ENCODE results near the gene CHST9. TPM values are rescaled to one million over a fixed set of nuclear protein-coding genes. Genes with fewer than 3 reads are reported as not detected.

Gene CHST9
- total and polyA plus RNA-seq, 2 of the 4 experiments (the other 2 are of a cell fraction), result not detected

DNA sequence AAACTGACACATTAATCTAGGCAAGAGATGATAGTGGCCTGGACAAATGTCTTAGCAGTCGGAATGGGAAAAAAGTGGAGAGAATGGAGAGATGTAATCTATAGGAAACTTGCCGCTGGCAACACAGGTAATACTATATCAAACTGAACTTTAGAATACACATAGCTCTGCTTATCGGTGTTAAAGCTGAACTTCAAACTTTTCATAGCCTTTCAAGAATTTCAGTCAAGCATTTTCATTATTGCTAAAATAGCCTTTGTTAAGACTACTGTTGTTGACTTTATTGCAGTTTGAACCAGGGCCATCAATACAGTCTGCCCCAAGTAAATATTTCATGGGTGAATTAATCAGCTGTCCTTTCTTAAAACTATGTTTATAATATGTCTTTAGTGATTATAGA is 12.9 kb upstream of the CHST9 start:
- DNase-seq, result no peak
- peaks cover 8% of the 10 kb centered on the region for H3K9me3 ChIP-seq (ENCODE audit: control insufficient read depth, insufficient read depth, low read length)
- H2BK15ac ChIP-seq (ENCODE audit: low read depth, low read length), result no peak overlapping the region
- no peak overlapping the region for H4K91ac ChIP-seq (ENCODE audit: insufficient read depth, low read depth, low read length)
- no peak overlapping the region for H3K18ac ChIP-seq (ENCODE audit: low read depth, low read length)
- no peak overlapping the region for H3K27ac ChIP-seq (ENCODE audit: insufficient read depth, low read length)
- no peak overlapping the region for H3K4me2 ChIP-seq (ENCODE audit: low read depth, low read length)
- H3K9me1 ChIP-seq (ENCODE audit: insufficient read depth, low read length), result no peaks in the 10 kb centered on the region
- no peaks in the 10 kb centered on the region for H3K79me1 ChIP-seq (ENCODE audit: low read depth in 1 of 2, low read length in 2 of 2)
- H2BK5ac ChIP-seq (ENCODE audit: low read depth, low read length, poor library complexity, severe bottlenecking), result no peak overlapping the region
- H4K5ac ChIP-seq (ENCODE audit: low read depth, low read length), result no peak overlapping the region
- no peak overlapping the region for H2AFZ ChIP-seq (replicated peaks; ENCODE audit: low read length, poor library complexity)
- H3K4ac ChIP-seq (ENCODE audit: low read depth, low read length), result no peak overlapping the region
- intact Hi-C loops (cut with micrococcal nuclease), result no loop called here
- H4K20me1 ChIP-seq (ENCODE audit: insufficient read depth, low read length), result no peaks in the 10 kb centered on the region
- no peak overlapping the region for H3K14ac ChIP-seq (replicated peaks; ENCODE audit: low read depth, low read length)
- ChIA-PET POLR2A (ENCODE audit: unreplicated experiment) (no interaction called here), CTCF (interaction anchor here (0.6 kb wide), 1 partner anchor 422 kb away, joined by 5 read pairs; no protein-coding TSS in a partner anchor)
- no peak overlapping the region for H2AK9ac ChIP-seq (replicated peaks; ENCODE audit: low read depth, low read length, poor library complexity)
- no peak overlapping the region for H3K23ac ChIP-seq (ENCODE audit: low read depth, low read length)
- BruUV-seq (replicated peaks), result no TSS peak
- no peak for ATAC-seq (ENCODE audit: low read depth)
- TF ChIP-seq, protein P1, sequence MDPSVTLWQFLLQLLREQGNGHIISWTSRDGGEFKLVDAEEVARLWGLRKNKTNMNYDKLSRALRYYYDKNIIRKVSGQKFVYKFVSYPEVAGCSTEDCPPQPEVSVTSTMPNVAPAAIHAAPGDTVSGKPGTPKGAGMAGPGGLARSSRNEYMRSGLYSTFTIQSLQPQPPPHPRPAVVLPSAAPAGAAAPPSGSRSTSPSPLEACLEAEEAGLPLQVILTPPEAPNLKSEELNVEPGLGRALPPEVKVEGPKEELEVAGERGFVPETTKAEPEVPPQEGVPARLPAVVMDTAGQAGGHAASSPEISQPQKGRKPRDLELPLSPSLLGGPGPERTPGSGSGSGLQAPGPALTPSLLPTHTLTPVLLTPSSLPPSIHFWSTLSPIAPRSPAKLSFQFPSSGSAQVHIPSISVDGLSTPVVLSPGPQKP (IDR thresholded peaks at IDR 0.05; ENCODE audit: borderline replicate concordance, low read depth, low read length), result no peak
- TF ChIP-seq NFE2L2 (IDR thresholded peaks at IDR 0.05; ENCODE audit: low read depth, low read length), result no peak
- no peak for TF ChIP-seq RFX5 (IDR thresholded peaks at IDR 0.05; ENCODE audit: low read depth, low read length)
- TF ChIP-seq CEBPB (IDR thresholded peaks at IDR 0.05; ENCODE audit: low read depth, low read length), result no peak
- TF ChIP-seq FOS (IDR thresholded peaks at IDR 0.05; ENCODE audit: low read depth, low read length), result no peak
- TF ChIP-seq SMC3 (IDR thresholded peaks at IDR 0.05; ENCODE audit: low read depth, low read length), result no peak
- H3K27me3 ChIP-seq (ENCODE audit: control insufficient read depth, insufficient read depth, low read length), result no peaks in the 10 kb centered on the region
- WGBS, 2 experiments (ENCODE audit: extremely low coverage in 2 of 2, insufficient read length in 1 of 2), result no CpG with 5 or more reads among the region's 3 CpGs
- no peaks in the 10 kb centered on the region for H3K36me3 ChIP-seq (ENCODE audit: control insufficient read depth, insufficient read depth, low read length)
- no peak overlapping the region for H3K56ac ChIP-seq (ENCODE audit: extremely low read depth, insufficient read depth, low read length)
- H2AK5ac ChIP-seq (ENCODE audit: low read depth, low read length), result no peak overlapping the region
- H3K9ac ChIP-seq (ENCODE audit: low read depth, low read length), result no peak overlapping the region
- H4K8ac ChIP-seq (ENCODE audit: low read depth in 2 of 2, low read length in 2 of 2), result no peak overlapping the region
- H2BK20ac ChIP-seq (ENCODE audit: low read depth, low read length), result no peak overlapping the region
- H2BK120ac ChIP-seq (ENCODE audit: low read depth, low read length), result no peak overlapping the region
- H3K4me1 ChIP-seq (ENCODE audit: control insufficient read depth, insufficient read depth, low read length), result no peaks in the 10 kb centered on the region
- in situ Hi-C loops (cut with MboI; ENCODE audit: low sequenced_read_pairs), result no loop called here
- dilution Hi-C loops (cut with HindIII; ENCODE audit: low sequenced_read_pairs, unreplicated experiment), result no loop called here
- no peak overlapping the region for H3K4me3 ChIP-seq (ENCODE audit: insufficient read depth, low read depth, low read length)

Data from IMR-90 (cell line).